Endothelial cell of umbilical vein (primary cell): Measurements from ENCODE around the gene RAB18. TPM values are rescaled to one million over a fixed set of nuclear protein-coding genes. Genes with fewer than 3 reads are reported as not detected.

Experiments
- BruUV-seq: library from RNA; stranded (reverse); fragments of 400-500 nt; replicated peaks from 2 replicates; lab custom pipeline; 2021; lab: Mats Ljungman, UMichigan
- CTCF ChIA-PET: fragments of 300-600, 350-600 bp; sonication (Branson Sonifier 250); formaldehyde crosslinking; loops from one replicate; lab custom pipeline; 2021; ENCODE audit warnings: antibody characterized with exemption, inconsistent platforms; lab: Charles Lee
- POLR2A ChIA-PET: fragments of 300-600, 350-600 bp; sonication (Branson Sonifier 250); formaldehyde crosslinking; loops from one replicate; lab custom pipeline; 2021; ENCODE audit warnings: antibody characterized with exemption, inconsistent platforms; lab: Charles Lee
- DNase-seq: peaks from one replicate; pipeline ENCODE4 v3.0.0-alpha.2; 2011; ENCODE audit warnings: low read depth, low spot score
- FAIRE-seq: peaks from 2 replicates; lab custom pipeline; 2011; peaks lifted over from hg19 to GRCh38; lab: Jason Lieb, UNC
- H2AFZ ChIP-seq: 2 replicates; pipeline ENCODE4 v1.6.0; 2012; ENCODE audit warnings: low read depth, low read length, control low read depth, inconsistent platforms
- H3K27ac ChIP-seq: 2 replicates; pipeline ENCODE4 v1.5.1; 2011; ENCODE audit warnings: low read depth, mild to moderate bottlenecking, control low read depth, low read length, moderate library complexity; ENCODE audit not compliant: insufficient read depth
- H3K27me3 ChIP-seq, 2 experiments: 2 replicates each; pipeline versions ENCODE4 v1.6.0 to v1.6.1; 2011; ENCODE audit warnings: low read length in 2 of 2, mixed read lengths in 1 of 2; ENCODE audit not compliant: control insufficient read depth in 2 of 2, insufficient read depth in 2 of 2
- H3K36me3 ChIP-seq, 2 experiments: 2 replicates in 1 of 2; 3 replicates in 1 of 2; pipeline ENCODE4 v1.5.1; 2011; ENCODE audit warnings: low read length in 2 of 2, mild to moderate bottlenecking in 1 of 2, moderate library complexity in 1 of 2; ENCODE audit not compliant: control insufficient read depth in 2 of 2, insufficient read depth in 2 of 2; ENCODE audit errors: extremely low read depth in 1 of 2
- H3K4me1 ChIP-seq: 3 replicates; pipeline ENCODE4 v1.5.1; 2011; ENCODE audit warnings: mild to moderate bottlenecking, low read length; ENCODE audit not compliant: control insufficient read depth, insufficient read depth; ENCODE audit errors: extremely low read depth
- H3K4me2 ChIP-seq: 2 replicates; pipeline ENCODE4 v1.6.1; 2011; ENCODE audit warnings: low read length, control low read depth, mixed read lengths; ENCODE audit not compliant: insufficient read depth
- H3K4me3 ChIP-seq, 3 experiments: fragments of 200-600 bp in 1 of 3; sonication (generic), shearing (Covaris generic) in 1 of 3; replicated peaks in 1 of 3; 2 replicates each; pipeline ENCODE4 v1.5.1; 2011 to 2016; ENCODE audit warnings: control low read depth in 3 of 3, low read length in 3 of 3, mild to moderate bottlenecking in 2 of 3, inconsistent platforms in 1 of 3, low read depth in 1 of 3, moderate library complexity in 1 of 3; ENCODE audit not compliant: insufficient read depth in 1 of 3
- H3K79me2 ChIP-seq: 2 replicates; pipeline ENCODE4 v1.6.0; 2012; ENCODE audit warnings: low read length, inconsistent platforms; ENCODE audit not compliant: control insufficient read depth, insufficient read depth
- H3K9ac ChIP-seq: replicated peaks from 2 replicates; pipeline ENCODE3; 2011; ENCODE audit warnings: low read length, control low read depth; ENCODE audit not compliant: insufficient read depth; ENCODE audit errors: extremely low read depth
- H3K9me1 ChIP-seq: replicated peaks from 3 replicates; pipeline ENCODE4 v1.6.0; 2011; ENCODE audit warnings: mild to moderate bottlenecking, low read length; ENCODE audit not compliant: control insufficient read depth, insufficient read depth; ENCODE audit errors: extremely low read depth
- H3K9me3 ChIP-seq: replicated peaks from 2 replicates; pipeline ENCODE4 v1.5.1; 2012; ENCODE audit warnings: low read length, inconsistent platforms; ENCODE audit not compliant: control insufficient read depth, insufficient read depth
- H4K20me1 ChIP-seq: replicated peaks from 2 replicates; pipeline ENCODE3; 2011; ENCODE audit warnings: mild to moderate bottlenecking, low read length; ENCODE audit not compliant: control insufficient read depth, insufficient read depth; ENCODE audit errors: extremely low read depth
- CTCF ChIP-seq, 2 donors: IDR thresholded peaks; 1 replicate in 1 of 2; 2 replicates in 1 of 2; pipeline ENCODE4 v1.5.1; 2011; ENCODE audit warnings: low read length in 2 of 2, mild to moderate bottlenecking in 2 of 2, moderate library complexity in 2 of 2, control low read depth in 1 of 2, inconsistent platforms in 1 of 2, low read depth in 1 of 2; ENCODE audit not compliant: insufficient read depth in 1 of 2; ENCODE audit errors: extremely low read depth in 1 of 2
- EZH2 ChIP-seq: IDR thresholded peaks from 2 replicates; pipeline ENCODE4 v1.6.1; 2012; ENCODE audit warnings: borderline replicate concordance, low read depth, mild to moderate bottlenecking, moderate library complexity, low read length, inconsistent platforms; ENCODE audit not compliant: severe bottlenecking
- FOS ChIP-seq: IDR thresholded peaks from 2 replicates; pipeline ENCODE4 v1.6.1; 2011; ENCODE audit warnings: mild to moderate bottlenecking, low read length, moderate library complexity, borderline replicate concordance; ENCODE audit not compliant: insufficient read depth
- GATA2 ChIP-seq: IDR thresholded peaks from 2 replicates; pipeline ENCODE4 v1.7.0; 2011; ENCODE audit warnings: low read depth, mild to moderate bottlenecking, moderate library complexity, mixed read lengths, low read length; ENCODE audit not compliant: insufficient read length, insufficient read depth
- JUN ChIP-seq: IDR thresholded peaks from 2 replicates; pipeline ENCODE4 v1.6.1; 2011; ENCODE audit warnings: borderline replicate concordance, low read depth; ENCODE audit not compliant: insufficient read length, insufficient read depth
- MAX ChIP-seq: IDR thresholded peaks from 2 replicates; pipeline ENCODE4 v1.6.1; 2011; ENCODE audit not compliant: insufficient read depth, insufficient read length
- MYC ChIP-seq: IDR thresholded peaks from one replicate; pipeline ENCODE4 v1.6.1; 2011; ENCODE audit warnings: mild to moderate bottlenecking, low read depth, low read length
- POLR2A ChIP-seq: IDR thresholded peaks from 2 replicates; pipeline ENCODE4 v1.6.1; 2012; ENCODE audit warnings: low read depth, mild to moderate bottlenecking, control low read depth, low read length
- POLR2AphosphoS5 ChIP-seq: IDR thresholded peaks from 2 replicates; pipeline ENCODE4 v1.6.1; 2012; ENCODE audit warnings: low read depth, mild to moderate bottlenecking, control low read depth, low read length, moderate library complexity; ENCODE audit not compliant: insufficient read depth
- dilution Hi-C: fragments of 300-500 bp; cut with MboI; formaldehyde crosslinking; loops from one replicate; pipeline ENCODE4 v1.15.0; 2019; ENCODE audit warnings: low sequenced_read_pairs; ENCODE audit not compliant: extremely low pct_ligation_motif_present
- intact Hi-C: fragments of 100-400 bp; cut with micrococcal nuclease; formaldehyde crosslinking; loops from one replicate; pipeline ENCODE4 v1.10.0; 2022
- polyA plus RNA-seq, 4 experiments: library from polyadenylated mRNA; depleted of rRNA in 3 of 4; stranded (reverse) in 3 of 4; unstranded in 1 of 4; fragments of >200 nt; gene quantifications; 2 replicates each; pipeline versions ENCODE4 v1.2.1 to v1.2.3, GENCODE V29; 2011 to 2012; ENCODE audit warnings: missing spikeins in 1 of 4
- total RNA-seq: library from RNA; stranded (reverse); gene quantifications from 2 replicates; pipeline ENCODE4 v1.2.3, GENCODE V29; 2021

RAB18 gene
- total and polyA plus RNA-seq, 2 donors (not counting 3 experiments of a cell fraction or from before 2014, with no cell fraction given), result 20.4 to 108 TPM

- Histone ChIP-seq H3K9me3 (no peaks in the 10 kb centered on the region), H3K27ac (no peak overlapping the region), H4K20me1 (no peaks in the 10 kb centered on the region), H3K36me3 (no peaks in the 10 kb centered on the region), H2AFZ (no peak overlapping the region), H3K4me3 (no peak overlapping the region), H3K4me2 (no peak overlapping the region), H3K9me1 (no peaks in the 10 kb centered on the region), H3K4me1 (no peaks in the 10 kb centered on the region), H3K27me3 (peaks cover 0 to 4% of the 10 kb centered on the region in 2 experiments), H3K79me2 (no peaks in the 10 kb centered on the region), H3K9ac (no peak overlapping the region)
- POLR2A ChIA-PET, result no interaction called here
- TF ChIP-seq CTCF (IDR thresholded peaks at IDR 0.05; ENCODE audit: extremely low read depth in 1 of 2, insufficient read depth in 1 of 2, low read depth in 1 of 2, low read length in 2 of 2) (no peak), EZH2 (no peak), GATA2 (no peak), JUN (no peak), MYC (no peak), MAX (no peak), POLR2A (no peak), FOS (no peak), POLR2AphosphoS5 (no peak)
- DNase-seq (no peak), FAIRE-seq (no peak)
- no TSS peak for BruUV-seq
- CTCF ChIA-PET, result interaction anchor here (1.7 kb wide), 1 partner anchor 11 kb away, joined by 7 read pairs; no protein-coding TSS in a partner anchor
- dilution Hi-C loops (no loop called here), intact Hi-C loops (no loop called here)
Observed at GRCh38 chr10:27482984-27483956, 20.8 kb upstream of the RAB18 start.
